K562 (cell line): ENCODE results near the gene MBD4. TPM values are rescaled to one million over a fixed set of nuclear protein-coding genes. Genes with fewer than 3 reads are reported as not detected.
A peak's percentile ranks its signal among the peaks of the same experiment; 100 is the strongest.

Source experiments
- ATAC-seq: fragments of 200-7000 bp; cut with Tn5 transposase; 3 replicates; pipeline ENCODE4 v1.9.1; 2020; ENCODE audit warnings: moderate library complexity
- BruUV-seq: library from RNA; stranded (reverse); fragments of 400-500 nt; replicated peaks from 2 replicates; lab custom pipeline; 2021; lab: Mats Ljungman, UMichigan
- CTCF ChIA-PET: fragments of 300-600 bp; formaldehyde crosslinking; extraction: SDS; loops from one replicate; lab custom pipeline; 2021; ENCODE audit warnings: low intra/inter-chr PET ratio; lab: Yijun Ruan, JAX
- POLR2A ChIA-PET: fragments of 300-600, 350-650 bp; sonication (Branson Sonifier 250); formaldehyde crosslinking; extraction: SDS; loops from one replicate; lab custom pipeline; 2021; ENCODE audit warnings: antibody characterized with exemption, inconsistent platforms; lab: Yijun Ruan, JAX
- DNase-seq, 4 experiments: peaks; one replicate each; pipeline versions ENCODE4 v3.0.0 to v3.0.0-alpha.2; 2011 to 2018; ENCODE audit warnings: low spot score in 3 of 4, mixed read lengths in 3 of 4; ENCODE audit errors: extremely low read depth in 1 of 4
- FAIRE-seq: peaks from 2 replicates; lab custom pipeline; 2011; peaks lifted over from hg19 to GRCh38; lab: Jason Lieb, UNC
- H2AFZ ChIP-seq: 2 replicates; pipeline ENCODE4 v1.6.0; 2011; ENCODE audit warnings: low read depth, low read length, control low read depth, inconsistent platforms
- H3K27ac ChIP-seq: fragments of 200-600 bp; 3 replicates; pipeline ENCODE4 v1.8.0; 2011; ENCODE audit warnings: low read depth, mild to moderate bottlenecking, control low read depth, inconsistent platforms, low read length, moderate library complexity, mixed read lengths; ENCODE audit errors: extremely low read depth
- H3K27me3 ChIP-seq, 2 experiments: fragments of 300-600 bp in 1 of 2; 2 replicates in 1 of 2; 3 replicates in 1 of 2; pipeline versions ENCODE4 v1.6.0 to v1.8.0; 2011; ENCODE audit warnings: inconsistent platforms in 2 of 2, low read length in 2 of 2, mild to moderate bottlenecking in 1 of 2, mixed read lengths in 1 of 2, moderate library complexity in 1 of 2; ENCODE audit not compliant: control insufficient read depth in 2 of 2, insufficient read depth in 2 of 2
- H3K36me3 ChIP-seq: fragments of 300-600 bp; 3 replicates; pipeline ENCODE4 v1.8.0; 2011; ENCODE audit warnings: mild to moderate bottlenecking, low read length, inconsistent platforms; ENCODE audit not compliant: control insufficient read depth, insufficient read depth
- H3K4me1 ChIP-seq, 2 experiments: fragments of 200-600 bp in 1 of 2; replicated peaks in 1 of 2; 2 replicates in 1 of 2; 3 replicates in 1 of 2; pipeline versions ENCODE4 v1.5.1 to v1.8.0; 2011; ENCODE audit warnings: inconsistent platforms in 2 of 2, low read length in 2 of 2, mild to moderate bottlenecking in 1 of 2, mixed read lengths in 1 of 2, moderate library complexity in 1 of 2; ENCODE audit not compliant: control insufficient read depth in 2 of 2, insufficient read depth in 2 of 2
- H3K4me2 ChIP-seq: 2 replicates; pipeline ENCODE4 v1.6.1; 2011; ENCODE audit warnings: low read length, control low read depth, inconsistent platforms, mixed read lengths; ENCODE audit not compliant: insufficient read depth
- H3K4me3 ChIP-seq: fragments of 200-600 bp; sonication (generic), shearing (Covaris generic); 2 replicates; pipeline ENCODE4 v1.5.1; 2016; ENCODE audit warnings: control low read depth, inconsistent platforms
- H3K79me2 ChIP-seq: fragments of 200-600 bp; 3 replicates; pipeline ENCODE4 v1.8.0; 2011; ENCODE audit warnings: low read length, inconsistent platforms; ENCODE audit not compliant: control insufficient read depth, insufficient read depth
- H3K9ac ChIP-seq, 2 experiments: 2 replicates each; pipeline versions ENCODE4 v1.6.0 to v1.6.1; 2011; ENCODE audit warnings: low read depth in 2 of 2, low read length in 2 of 2, control low read depth in 1 of 2, inconsistent platforms in 1 of 2, mild to moderate bottlenecking in 1 of 2, mixed read lengths in 1 of 2; ENCODE audit not compliant: insufficient read depth in 1 of 2
- H3K9me1 ChIP-seq: one replicate; pipeline ENCODE4 v1.6.0; 2011; ENCODE audit warnings: inconsistent platforms, mild to moderate bottlenecking, low read length, moderate library complexity; ENCODE audit not compliant: control insufficient read depth, insufficient read depth
- H3K9me3 ChIP-seq: replicated peaks from 2 replicates; pipeline ENCODE4 v1.5.1; 2011; ENCODE audit warnings: low read depth, low read length, inconsistent platforms; ENCODE audit not compliant: control insufficient read depth, insufficient read depth
- H4K20me1 ChIP-seq: replicated peaks from 2 replicates; pipeline ENCODE4 v1.6.1; 2011; ENCODE audit warnings: low read length, inconsistent platforms, mixed read lengths; ENCODE audit not compliant: control insufficient read depth, insufficient read depth
- CLOCK ChIP-seq: fragments of 250-450 bp; sonication (Bioruptor Pico); IDR thresholded peaks from 2 replicates; pipeline ENCODE4 v1.4.0; 2020; ENCODE audit warnings: mild to moderate bottlenecking, moderate library complexity, borderline replicate concordance
- PRDM10 ChIP-seq: fragments of 450-650 bp; IDR thresholded peaks from 2 replicates; pipeline ENCODE4 v1.6.1; 2018; ENCODE audit not compliant: partially characterized antibody
- ZNF184 ChIP-seq: sonication (generic); formaldehyde crosslinking; IDR thresholded peaks from 2 replicates; pipeline ENCODE4 v1.5.0; 2020; ENCODE audit warnings: missing genetic modification reagents
- ZNF354B ChIP-seq: fragments of 250-450 bp; sonication (Bioruptor Pico); IDR thresholded peaks from 2 replicates; pipeline ENCODE4 v1.4.0; 2020
- WGBS: fragments of 100-300 bp; shearing (Covaris generic); methylation state at CpG from one replicate; pipeline ENCODE4 v1.1.6; 2016; ENCODE audit warnings: low coverage, mixed read lengths; ENCODE audit not compliant: insufficient coverage; ENCODE audit errors: missing lambda C conversion rate; 5-methylcytosine and 5-hydroxymethylcytosine counted together
- in situ Hi-C: fragments of 300-500 bp; cut with MboI; formaldehyde crosslinking; loops from 4 replicates; pipeline ENCODE4 v1.15.0; 2018; ENCODE audit warnings: inconsistent platforms, mixed read lengths
- intact Hi-C: fragments of 100-400 bp; cut with micrococcal nuclease; formaldehyde crosslinking; loops from 2 replicates; pipeline ENCODE4 v1.14.2; 2022
- polyA plus RNA-seq, 8 experiments: library from polyadenylated mRNA; depleted of rRNA in 4 of 8; stranded (reverse) in 5 of 8; unstranded in 3 of 8; fragments of >200 nt; fragmentation: Nextera tagmentation in 2 of 8; fragmentation: Illumina TruSeq in 1 of 8; extraction: Ambion mirVana in 2 of 8; extraction: Trizol in 1 of 8; gene quantifications; 2 replicates each; pipeline versions ENCODE4 v1.2.1 to v1.2.3, GENCODE V29; 2011 to 2014; ENCODE audit warnings: inconsistent platforms in 1 of 8, missing spikeins in 1 of 8
- total RNA-seq, 7 experiments: library from RNA; depleted of rRNA in 6 of 7; stranded (reverse); fragments of >200 nt in 6 of 7; fragmentation: Illumina TruSeq in 2 of 7; extraction: Trizol in 2 of 7; gene quantifications; 2 replicates each; pipeline versions ENCODE4 v1.2.1 to v1.2.3, GENCODE V29; 2011 to 2021; ENCODE audit warnings: low replicate concordance in 1 of 7
- TF ChIP-seq, protein P1 (sequence below): fragments of 450-650 bp; IDR thresholded peaks from 2 replicates; pipeline ENCODE4 v1.6.1; 2016; ENCODE audit warnings: low read depth

MBD4 gene
- total and polyA plus RNA-seq, 9 of the 15 experiments (the other 6 are each of a cell fraction or from before 2014, with no cell fraction given): 13.3 to 63.9 (median 39.0) TPM

DNA sequence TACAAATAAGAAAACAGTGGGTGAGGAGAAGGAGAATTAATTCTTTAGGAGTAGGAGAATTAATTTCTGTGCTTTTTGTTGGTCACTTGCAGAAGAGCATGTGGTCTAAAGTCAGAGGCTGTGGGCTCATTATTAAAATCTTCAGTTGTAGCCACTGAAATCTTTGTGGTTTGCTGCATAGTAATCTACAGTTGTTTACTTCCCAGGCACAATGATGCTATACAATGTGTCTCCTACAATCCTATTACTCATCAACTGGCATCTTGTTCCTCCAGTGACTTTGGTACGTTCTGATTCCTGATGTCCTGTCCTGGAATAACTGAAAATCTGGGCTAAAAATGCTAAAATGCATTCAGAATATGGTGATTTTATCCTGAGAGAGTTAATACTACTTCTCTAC is 21.3 kb upstream of the MBD4 start:
- WGBS: 33% methylated on average over 1 of the region's 1 CpG
- Histone ChIP-seq H3K9ac (peak overlapping the region in 1 of 2 experiments; percentile 86; a peak in 2 of 4 replicates), H3K36me3 (peaks cover 4% of the 10 kb centered on the region; the same call in 1 of the 3 replicates), H3K4me1 (peaks cover 14 to 39% of the 10 kb centered on the region in 2 experiments), H3K9me3 (no peaks in the 10 kb centered on the region), H3K27ac (peak overlapping the region; percentile 99), H4K20me1 (no peaks in the 10 kb centered on the region), H2AFZ (peak overlapping the region; percentile 89), H3K4me2 (peak overlapping the region; percentile 90), H3K4me3 (no peak overlapping the region), H3K79me2 (no peaks in the 10 kb centered on the region), H3K9me1 (no peaks in the 10 kb centered on the region), H3K27me3 (no peaks in the 10 kb centered on the region)
- intact Hi-C loops: no loop called here
- ChIA-PET POLR2A (interaction anchor here (0.7 to 1.8 kb wide), 3 partner anchors 12 to 145 kb away, joined by 3 to 14 read pairs (median 3); partner anchors contain the start of genes IFT122 and MBD4), CTCF (no interaction called here)
- BruUV-seq: no TSS peak
- peak in 1 of 4 experiments; percentile 23 for DNase-seq
- no peak for ATAC-seq
- FAIRE-seq: no peak
- in situ Hi-C loops: no loop called here
- TF ChIP-seq, protein P1, sequence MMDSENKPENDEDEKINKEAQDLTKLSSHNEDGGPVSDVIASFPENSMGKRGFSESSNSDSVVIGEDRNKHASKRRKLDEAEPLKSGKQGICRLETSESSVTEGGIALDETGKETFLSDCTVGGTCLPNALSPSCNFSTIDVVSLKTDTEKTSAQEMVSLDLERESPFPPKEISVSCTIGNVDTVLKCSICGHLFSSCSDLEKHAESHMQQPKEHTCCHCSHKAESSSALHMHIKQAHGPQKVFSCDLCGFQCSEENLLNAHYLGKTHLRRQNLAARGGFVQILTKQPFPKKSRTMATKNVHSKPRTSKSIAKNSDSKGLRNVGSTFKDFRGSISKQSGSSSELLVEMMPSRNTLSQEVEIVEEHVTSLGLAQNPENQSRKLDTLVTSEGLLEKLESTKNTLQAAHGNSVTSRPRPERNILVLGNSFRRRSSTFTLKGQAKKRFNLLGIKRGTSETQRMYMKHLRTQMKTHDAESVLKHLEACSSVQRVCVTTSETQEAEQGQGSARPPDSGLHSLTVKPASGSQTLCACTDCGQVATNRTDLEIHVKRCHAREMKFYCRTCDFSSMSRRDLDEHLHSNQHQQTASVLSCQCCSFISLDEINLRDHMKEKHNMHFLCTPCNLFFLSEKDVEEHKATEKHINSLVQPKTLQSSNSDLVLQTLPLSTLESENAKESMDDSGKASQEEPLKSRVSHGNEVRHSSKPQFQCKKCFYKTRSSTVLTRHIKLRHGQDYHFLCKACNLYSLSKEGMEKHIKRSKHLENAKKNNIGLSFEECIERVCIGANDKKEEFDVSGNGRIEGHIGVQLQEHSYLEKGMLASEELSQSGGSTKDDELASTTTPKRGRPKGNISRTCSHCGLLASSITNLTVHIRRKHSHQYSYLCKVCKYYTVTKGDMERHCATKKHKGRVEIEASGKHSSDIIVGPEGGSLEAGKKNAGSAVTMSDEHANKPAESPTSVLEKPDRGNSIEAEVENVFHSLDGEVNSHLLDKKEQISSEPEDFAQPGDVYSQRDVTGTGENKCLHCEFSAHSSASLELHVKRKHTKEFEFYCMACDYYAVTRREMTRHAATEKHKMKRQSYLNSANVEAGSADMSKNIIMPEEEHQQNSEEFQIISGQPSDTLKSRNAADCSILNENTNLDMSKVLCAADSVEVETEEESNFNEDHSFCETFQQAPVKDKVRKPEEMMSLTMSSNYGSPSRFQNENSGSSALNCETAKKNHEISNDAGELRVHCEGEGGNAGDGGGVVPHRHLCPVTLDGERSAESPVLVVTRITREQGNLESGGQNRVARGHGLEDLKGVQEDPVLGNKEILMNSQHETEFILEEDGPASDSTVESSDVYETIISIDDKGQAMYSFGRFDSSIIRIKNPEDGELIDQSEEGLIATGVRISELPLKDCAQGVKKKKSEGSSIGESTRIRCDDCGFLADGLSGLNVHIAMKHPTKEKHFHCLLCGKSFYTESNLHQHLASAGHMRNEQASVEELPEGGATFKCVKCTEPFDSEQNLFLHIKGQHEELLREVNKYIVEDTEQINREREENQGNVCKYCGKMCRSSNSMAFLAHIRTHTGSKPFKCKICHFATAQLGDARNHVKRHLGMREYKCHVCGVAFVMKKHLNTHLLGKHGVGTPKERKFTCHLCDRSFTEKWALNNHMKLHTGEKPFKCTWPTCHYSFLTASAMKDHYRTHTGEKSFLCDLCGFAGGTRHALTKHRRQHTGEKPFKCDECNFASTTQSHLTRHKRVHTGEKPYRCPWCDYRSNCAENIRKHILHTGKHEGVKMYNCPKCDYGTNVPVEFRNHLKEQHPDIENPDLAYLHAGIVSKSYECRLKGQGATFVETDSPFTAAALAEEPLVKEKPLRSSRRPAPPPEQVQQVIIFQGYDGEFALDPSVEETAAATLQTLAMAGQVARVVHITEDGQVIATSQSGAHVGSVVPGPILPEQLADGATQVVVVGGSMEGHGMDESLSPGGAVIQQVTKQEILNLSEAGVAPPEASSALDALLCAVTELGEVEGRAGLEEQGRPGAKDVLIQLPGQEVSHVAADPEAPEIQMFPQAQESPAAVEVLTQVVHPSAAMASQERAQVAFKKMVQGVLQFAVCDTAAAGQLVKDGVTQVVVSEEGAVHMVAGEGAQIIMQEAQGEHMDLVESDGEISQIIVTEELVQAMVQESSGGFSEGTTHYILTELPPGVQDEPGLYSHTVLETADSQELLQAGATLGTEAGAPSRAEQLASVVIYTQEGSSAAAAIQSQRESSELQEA: no peak
- TF ChIP-seq ZNF354B (CRISPR knock-in tag) (no peak), PRDM10 (peak; percentile 17), CLOCK (CRISPR knock-in tag) (no peak), ZNF184 (CRISPR knock-in tag) (no peak)
